ENCODE results near the gene HSPBP1. TPM values are rescaled to one million over a fixed set of nuclear protein-coding genes. Genes with fewer than 3 reads are reported as not detected.

HSPBP1 gene
- total RNA-seq, 1 experiment from 2014 or later, result 122 TPM

DNA sequence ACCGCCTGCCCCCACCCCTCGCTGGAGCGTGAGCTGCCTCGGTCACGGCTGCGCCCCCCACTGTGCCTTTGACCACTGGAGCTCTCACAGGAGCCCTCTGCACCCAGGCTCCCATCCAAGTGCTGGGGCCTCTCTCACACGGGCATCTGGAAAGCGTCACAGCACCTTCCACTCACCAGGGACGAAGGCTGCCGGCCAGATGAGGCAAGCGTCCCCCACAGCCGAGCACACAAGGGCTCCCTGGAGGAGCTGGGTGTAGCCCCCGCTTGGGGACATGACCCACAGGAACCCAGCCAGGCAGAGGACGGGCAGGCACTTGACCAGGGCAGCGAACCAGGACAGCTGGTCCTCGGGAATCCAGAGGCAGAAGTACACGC, 51.9 kb downstream of the HSPBP1 start:
- no peaks in the 10 kb centered on the region for H3K9me2 ChIP-seq (replicated peaks; ENCODE audit: low read length)
- ATAC-seq (no peak), DNase-seq (no peak)
- peaks cover 30% of the 10 kb centered on the region for H3K36me3 ChIP-seq (ENCODE audit: low read depth, low read length)
- no peaks in the 10 kb centered on the region for H3K4me1 ChIP-seq (ENCODE audit: insufficient read depth, low read length)
- H4K20me1 ChIP-seq (ENCODE audit: low read length), result 0 out of 2 replicates have a peak, but pooled peaks cover 5% of the 10 kb centered on the region
- no peak overlapping the region for H3K4me3 ChIP-seq (ENCODE audit: low read length)
- ChIA-PET CTCF (no interaction called here), POLR2A (ENCODE audit: unreplicated experiment) (no interaction called here)
- no peaks in the 10 kb centered on the region for H3K79me2 ChIP-seq (ENCODE audit: low read length)
- no peak overlapping the region for H3K4me2 ChIP-seq (ENCODE audit: low read length)
- no peaks in the 10 kb centered on the region for H3F3A ChIP-seq (ENCODE audit: low read length, unreplicated experiment)
- H3K27ac ChIP-seq (ENCODE audit: low read length), result no peak overlapping the region
- no peak for TF ChIP-seq EZH2phosphoT487 (IDR thresholded peaks at IDR 0.05; ENCODE audit: borderline replicate concordance, low read length)
- TF ChIP-seq EZH2 (IDR thresholded peaks at IDR 0.05; ENCODE audit: low read length, unreplicated experiment), result no peak
- TF ChIP-seq, protein P1, sequence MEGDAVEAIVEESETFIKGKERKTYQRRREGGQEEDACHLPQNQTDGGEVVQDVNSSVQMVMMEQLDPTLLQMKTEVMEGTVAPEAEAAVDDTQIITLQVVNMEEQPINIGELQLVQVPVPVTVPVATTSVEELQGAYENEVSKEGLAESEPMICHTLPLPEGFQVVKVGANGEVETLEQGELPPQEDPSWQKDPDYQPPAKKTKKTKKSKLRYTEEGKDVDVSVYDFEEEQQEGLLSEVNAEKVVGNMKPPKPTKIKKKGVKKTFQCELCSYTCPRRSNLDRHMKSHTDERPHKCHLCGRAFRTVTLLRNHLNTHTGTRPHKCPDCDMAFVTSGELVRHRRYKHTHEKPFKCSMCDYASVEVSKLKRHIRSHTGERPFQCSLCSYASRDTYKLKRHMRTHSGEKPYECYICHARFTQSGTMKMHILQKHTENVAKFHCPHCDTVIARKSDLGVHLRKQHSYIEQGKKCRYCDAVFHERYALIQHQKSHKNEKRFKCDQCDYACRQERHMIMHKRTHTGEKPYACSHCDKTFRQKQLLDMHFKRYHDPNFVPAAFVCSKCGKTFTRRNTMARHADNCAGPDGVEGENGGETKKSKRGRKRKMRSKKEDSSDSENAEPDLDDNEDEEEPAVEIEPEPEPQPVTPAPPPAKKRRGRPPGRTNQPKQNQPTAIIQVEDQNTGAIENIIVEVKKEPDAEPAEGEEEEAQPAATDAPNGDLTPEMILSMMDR (conservative IDR thresholded peaks at IDR 0.05; ENCODE audit: low read depth, low read length), result no peak
- H3K9me3 ChIP-seq (ENCODE audit: low read length), result no peaks in the 10 kb centered on the region
- intact Hi-C loops (cut with micrococcal nuclease), result no loop called here
- no peak overlapping the region for H3K9ac ChIP-seq (ENCODE audit: low read length)
- H3K27me3 ChIP-seq (ENCODE audit: low read length), result no peaks in the 10 kb centered on the region
- no peak overlapping the region for H2AFZ ChIP-seq (ENCODE audit: low read length)
- no TSS peak for BruUV-seq (replicated peaks)

DNA sequence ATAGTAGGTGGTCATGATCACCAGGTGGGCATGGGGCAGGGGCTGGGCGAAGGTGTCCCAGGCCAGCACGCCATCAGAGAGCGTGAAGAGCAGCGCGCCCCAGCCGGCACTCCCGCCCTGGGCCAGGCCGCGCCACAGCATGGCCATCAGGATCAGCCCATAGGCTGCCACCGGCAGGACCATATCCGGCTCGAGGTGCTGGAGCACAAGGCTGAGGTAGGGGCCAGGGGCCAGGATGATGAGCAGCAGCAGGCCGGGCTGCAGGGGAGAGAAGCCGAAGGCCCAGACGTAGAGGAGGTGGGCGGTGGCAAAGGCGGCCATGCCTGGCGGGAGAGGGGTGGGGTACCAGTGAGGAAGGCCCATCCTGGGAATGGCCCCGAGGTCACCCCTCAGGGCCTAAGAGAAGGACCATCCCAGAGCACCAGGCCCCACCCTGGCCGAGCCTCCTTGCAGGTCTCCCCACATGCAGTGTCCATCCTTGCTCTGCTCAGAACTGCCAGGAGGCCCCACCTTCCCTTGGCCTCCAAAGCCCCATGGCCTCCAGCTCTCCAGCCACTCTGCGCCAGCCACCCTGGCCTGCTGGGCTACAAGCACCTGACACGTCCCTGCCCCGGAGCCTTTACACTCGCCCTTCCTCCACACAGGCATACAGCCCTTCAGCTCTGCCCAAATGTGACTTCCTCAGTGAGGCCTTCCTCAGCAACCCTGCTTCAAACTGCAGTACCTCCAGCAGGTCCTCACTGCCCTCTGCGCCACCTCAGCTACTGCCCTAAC, 52.5 kb downstream of the HSPBP1 start:
- Histone ChIP-seq H2AFZ (ENCODE audit: low read length) (no peak overlapping the region), H3F3A (ENCODE audit: low read length, unreplicated experiment) (no peaks in the 10 kb centered on the region), H3K79me2 (ENCODE audit: low read length) (no peaks in the 10 kb centered on the region), H3K9me2 (replicated peaks; ENCODE audit: low read length) (no peaks in the 10 kb centered on the region), H3K9ac (ENCODE audit: low read length) (no peak overlapping the region), H3K4me1 (ENCODE audit: insufficient read depth, low read length) (no peaks in the 10 kb centered on the region), H3K27me3 (ENCODE audit: low read length) (no peaks in the 10 kb centered on the region), H4K20me1 (ENCODE audit: low read length) (no peaks in the 10 kb centered on the region), H3K4me2 (ENCODE audit: low read length) (no peak overlapping the region), H3K9me3 (ENCODE audit: low read length) (no peaks in the 10 kb centered on the region), H3K36me3 (ENCODE audit: low read depth, low read length) (peaks cover 24% of the 10 kb centered on the region; the same call in 1 of the 2 replicates), H3K27ac (ENCODE audit: low read length) (no peak overlapping the region), H3K4me3 (ENCODE audit: low read length) (no peak overlapping the region)
- no peak; the same call in 1 of the 2 replicates for ATAC-seq
- TF ChIP-seq EZH2phosphoT487 (IDR thresholded peaks at IDR 0.05; ENCODE audit: borderline replicate concordance, low read length) (no peak), EZH2 (IDR thresholded peaks at IDR 0.05; ENCODE audit: low read length, unreplicated experiment) (no peak)
- TF ChIP-seq, protein P1 (conservative IDR thresholded peaks at IDR 0.05; ENCODE audit: low read depth, low read length), result no peak
- POLR2A ChIA-PET (ENCODE audit: unreplicated experiment), result no interaction called here
- DNase-seq, result no peak
- CTCF ChIA-PET, result no interaction called here
- intact Hi-C loops (cut with micrococcal nuclease), result no loop called here
- no TSS peak for BruUV-seq (replicated peaks)

DNA sequence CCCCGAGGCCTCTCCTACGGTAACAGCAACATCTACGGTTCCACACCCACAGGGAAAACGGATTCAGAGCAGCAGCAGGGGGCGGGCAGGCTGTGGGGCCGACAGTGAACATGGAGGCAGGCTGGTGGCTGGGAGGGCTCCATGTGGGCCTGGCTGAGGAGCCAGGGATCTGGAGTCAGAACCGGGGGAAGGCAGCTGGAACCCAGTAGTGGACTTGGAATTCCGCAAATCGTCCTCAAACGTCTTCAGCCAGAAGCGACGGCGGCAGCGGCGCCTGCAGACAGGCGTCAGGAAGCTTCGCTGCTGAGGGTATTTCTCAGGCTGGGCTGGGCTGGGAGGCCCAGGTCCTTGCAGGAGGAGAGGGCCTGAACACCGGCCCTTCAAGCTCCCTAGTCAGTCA, 53.1 kb downstream of the HSPBP1 start:
- H3K36me3 ChIP-seq (ENCODE audit: low read depth, low read length), result peaks cover 20% of the 10 kb centered on the region; the same call in 1 of the 2 replicates
- CTCF ChIA-PET, result no interaction called here

More for the DNA sequence above, 53.1 kb downstream of the HSPBP1 start:
- BruUV-seq (replicated peaks), result no TSS peak
- TF ChIP-seq EZH2phosphoT487 (IDR thresholded peaks at IDR 0.05; ENCODE audit: borderline replicate concordance, low read length), result no peak
- TF ChIP-seq, protein P1 (conservative IDR thresholded peaks at IDR 0.05; ENCODE audit: low read depth, low read length), result no peak
- no peak for TF ChIP-seq EZH2 (IDR thresholded peaks at IDR 0.05; ENCODE audit: low read length, unreplicated experiment)
- POLR2A ChIA-PET (ENCODE audit: unreplicated experiment), result no interaction called here
- Histone ChIP-seq H4K20me1 (ENCODE audit: low read length) (no peaks in the 10 kb centered on the region), H3K27me3 (ENCODE audit: low read length) (no peaks in the 10 kb centered on the region), H3K9ac (ENCODE audit: low read length) (no peak overlapping the region), H3F3A (ENCODE audit: low read length, unreplicated experiment) (no peaks in the 10 kb centered on the region), H3K27ac (ENCODE audit: low read length) (no peak overlapping the region), H2AFZ (ENCODE audit: low read length) (no peak overlapping the region), H3K4me3 (ENCODE audit: low read length) (no peak overlapping the region), H3K9me2 (replicated peaks; ENCODE audit: low read length) (no peaks in the 10 kb centered on the region), H3K9me3 (ENCODE audit: low read length) (no peaks in the 10 kb centered on the region), H3K79me2 (ENCODE audit: low read length) (no peaks in the 10 kb centered on the region), H3K4me2 (ENCODE audit: low read length) (no peak overlapping the region), H3K4me1 (ENCODE audit: insufficient read depth, low read length) (no peaks in the 10 kb centered on the region)
- no peak for ATAC-seq
- DNase-seq, result no peak
- intact Hi-C loops (cut with micrococcal nuclease), result no loop called here

Measured in PC-3 (cell line).